ENCODE data around the gene SLC11A2. TPM values are rescaled to one million over a fixed set of nuclear protein-coding genes. Genes with fewer than 3 reads are reported as not detected.

SLC11A2 gene
- total and polyA plus RNA-seq, 2 of the 4 experiments (the other 2 are of a cell fraction): 28.0 to 45.3 TPM

DNA sequence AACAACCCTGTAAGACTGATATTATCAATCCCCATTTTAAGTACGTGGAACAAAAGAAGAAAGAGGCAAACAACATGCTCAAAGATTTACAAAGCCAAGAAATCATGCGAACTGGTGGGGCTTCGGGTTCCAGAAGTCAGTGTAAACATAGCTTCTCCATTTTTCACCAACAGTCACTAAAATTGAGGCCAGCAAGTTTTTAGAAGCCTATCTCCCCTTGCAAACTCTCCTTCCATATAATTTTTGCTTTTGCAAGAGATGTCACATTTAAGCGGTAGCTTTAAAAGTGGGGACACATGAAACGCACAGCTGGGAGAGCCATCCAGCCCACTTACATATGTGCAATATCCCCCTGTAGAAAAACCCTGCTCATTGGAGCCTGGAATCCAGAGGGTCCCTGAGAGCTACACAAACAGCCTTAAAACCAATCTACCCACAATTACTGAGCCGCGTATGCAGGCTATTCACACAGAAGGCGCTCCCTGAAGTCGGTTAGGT lies 797 bp downstream of the SLC11A2 start:
- peaks cover 11% of the 10 kb centered on the region; the same call in 1 of the 2 replicates for H4K20me1 ChIP-seq (ENCODE audit: insufficient read depth, low read length)
- peak overlapping the region; percentile 85 for H2AK9ac ChIP-seq (replicated peaks; ENCODE audit: low read depth, low read length, poor library complexity)
- H3K9me1 ChIP-seq (ENCODE audit: insufficient read depth, low read length): 0 out of 2 replicates have a peak, but pooled peaks cover 2% of the 10 kb centered on the region
- H4K91ac ChIP-seq (ENCODE audit: insufficient read depth, low read depth, low read length): peak overlapping the region; percentile 35
- H3K56ac ChIP-seq (ENCODE audit: extremely low read depth, insufficient read depth, low read length): peak overlapping the region; percentile 42
- H3K79me1 ChIP-seq (ENCODE audit: low read depth in 1 of 2, low read length in 2 of 2): peaks cover 18 to 46% of the 10 kb centered on the region in 2 experiments
- H3K27ac ChIP-seq (ENCODE audit: insufficient read depth, low read length): peak overlapping the region; percentile 95
- TF ChIP-seq USF2 (IDR thresholded peaks at IDR 0.05; ENCODE audit: low read depth, low read length) (no peak), RCOR1 (IDR thresholded peaks at IDR 0.05; ENCODE audit: insufficient replicate concordance, low read length) (no peak), RAD21 (IDR thresholded peaks at IDR 0.05; ENCODE audit: low read length) (no peak), MAFK (IDR thresholded peaks at IDR 0.05; ENCODE audit: low read depth, low read length) (no peak), CTCF (conservative IDR thresholded peaks at IDR 0.05; ENCODE audit: low read depth, low read length) (no peak), MXI1 (IDR thresholded peaks at IDR 0.05; ENCODE audit: borderline replicate concordance, low read depth, low read length) (no peak), BHLHE40 (IDR thresholded peaks at IDR 0.05; ENCODE audit: low read depth, low read length) (no peak), RFX5 (IDR thresholded peaks at IDR 0.05; ENCODE audit: low read depth, low read length) (no peak), CEBPB (IDR thresholded peaks at IDR 0.05; ENCODE audit: low read depth, low read length) (no peak), POLR2A (IDR thresholded peaks at IDR 0.05; ENCODE audit: low read depth, low read length) (no peak), NFE2L2 (IDR thresholded peaks at IDR 0.05; ENCODE audit: low read depth, low read length) (no peak), FOS (IDR thresholded peaks at IDR 0.05; ENCODE audit: low read depth, low read length) (no peak), MAZ (IDR thresholded peaks at IDR 0.05; ENCODE audit: borderline replicate concordance, low read depth, low read length) (no peak), SMC3 (IDR thresholded peaks at IDR 0.05; ENCODE audit: low read depth, low read length) (no peak), CHD1 (IDR thresholded peaks at IDR 0.05; ENCODE audit: low read depth, low read length) (no peak)
- TF ChIP-seq, protein P1, sequence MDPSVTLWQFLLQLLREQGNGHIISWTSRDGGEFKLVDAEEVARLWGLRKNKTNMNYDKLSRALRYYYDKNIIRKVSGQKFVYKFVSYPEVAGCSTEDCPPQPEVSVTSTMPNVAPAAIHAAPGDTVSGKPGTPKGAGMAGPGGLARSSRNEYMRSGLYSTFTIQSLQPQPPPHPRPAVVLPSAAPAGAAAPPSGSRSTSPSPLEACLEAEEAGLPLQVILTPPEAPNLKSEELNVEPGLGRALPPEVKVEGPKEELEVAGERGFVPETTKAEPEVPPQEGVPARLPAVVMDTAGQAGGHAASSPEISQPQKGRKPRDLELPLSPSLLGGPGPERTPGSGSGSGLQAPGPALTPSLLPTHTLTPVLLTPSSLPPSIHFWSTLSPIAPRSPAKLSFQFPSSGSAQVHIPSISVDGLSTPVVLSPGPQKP (IDR thresholded peaks at IDR 0.05; ENCODE audit: borderline replicate concordance, low read depth, low read length): no peak
- H3K9me3 ChIP-seq (ENCODE audit: control insufficient read depth, insufficient read depth, low read length): no peaks in the 10 kb centered on the region
- dilution Hi-C loops (cut with HindIII; ENCODE audit: low sequenced_read_pairs, unreplicated experiment) (no loop called here), intact Hi-C loops (cut with micrococcal nuclease) (loop anchor here (10.0 kb wide), 1 partner anchor 261 kb away; the partner anchor contains the start of gene ATF1), in situ Hi-C loops (cut with MboI; ENCODE audit: low sequenced_read_pairs) (no loop called here)
- H3K36me3 ChIP-seq (ENCODE audit: control insufficient read depth, insufficient read depth, low read length): no peaks in the 10 kb centered on the region
- H2BK120ac ChIP-seq (ENCODE audit: low read depth, low read length): peak overlapping the region; percentile 54
- no peaks in the 10 kb centered on the region for H3K27me3 ChIP-seq (ENCODE audit: control insufficient read depth, insufficient read depth, low read length)
- POLR2A ChIA-PET (ENCODE audit: unreplicated experiment): no interaction called here
- H2BK15ac ChIP-seq (ENCODE audit: low read depth, low read length): peak overlapping the region; percentile 29; the same call in 1 of the 3 replicates
- CTCF ChIA-PET: interaction anchor here (1.5 kb wide), 1 partner anchor 16 kb away, joined by 3 read pairs; no protein-coding TSS in a partner anchor
- H3K4me1 ChIP-seq (ENCODE audit: control insufficient read depth, insufficient read depth, low read length): peaks cover 6% of the 10 kb centered on the region
- H3K23ac ChIP-seq (ENCODE audit: low read depth, low read length): peak overlapping the region; percentile 85
- H2BK20ac ChIP-seq (ENCODE audit: low read depth, low read length): peak overlapping the region; percentile 45
- peak overlapping the region; percentile 86 for H2BK5ac ChIP-seq (ENCODE audit: low read depth, low read length, poor library complexity, severe bottlenecking)
- DNase-seq: peak; percentile 32
- H4K8ac ChIP-seq (ENCODE audit: low read depth in 2 of 2, low read length in 2 of 2): peak overlapping the region; percentile 78 to 79
- H4K5ac ChIP-seq (ENCODE audit: low read depth, low read length): peak overlapping the region; percentile 95
- no TSS peak for BruUV-seq (replicated peaks)
- H3K4ac ChIP-seq (ENCODE audit: low read depth, low read length): peak overlapping the region; percentile 42
- no peak for ATAC-seq (ENCODE audit: low read depth)
- H3K4me2 ChIP-seq (ENCODE audit: low read depth, low read length): peak overlapping the region; percentile 100
- H3K18ac ChIP-seq (ENCODE audit: low read depth, low read length): peak overlapping the region; percentile 92
- H3K9ac ChIP-seq (ENCODE audit: low read depth, low read length): peak overlapping the region; percentile 86
- peak overlapping the region; percentile 22 for H2AK5ac ChIP-seq (ENCODE audit: low read depth, low read length)
- peak overlapping the region; percentile 76 for H3K4me3 ChIP-seq (ENCODE audit: insufficient read depth, low read depth, low read length)
- peak overlapping the region; percentile 75 for H3K14ac ChIP-seq (replicated peaks; ENCODE audit: low read depth, low read length)
- WGBS, 2 experiments (ENCODE audit: extremely low coverage in 2 of 2, insufficient read length in 1 of 2): 0% methylated on average over 2 of the region's 9 CpGs; no CpG with 5 or more reads in 1 of the 2 experiments
- peak overlapping the region; percentile 99 for H2AFZ ChIP-seq (replicated peaks; ENCODE audit: low read length, poor library complexity)
